HFFc6 (cell line): ENCODE results near the gene SMG6. TPM values are rescaled to one million over a fixed set of nuclear protein-coding genes. Genes with fewer than 3 reads are reported as not detected.
"Not testable (repeated sequence)": the region's sequence is repeated elsewhere in the genome, so short reads cannot be mapped to it uniquely, and the experiment has no call there.

Experiments used
- DNase-seq: peaks from one replicate; pipeline ENCODE4 v3.0.0-alpha.2; 2018
- H3K27ac Mint-ChIP-seq: 2 replicates; pipeline ENCODE4 v1.8.0; 2020; ENCODE audit warnings: mild to moderate bottlenecking, mixed read lengths
- H3K27me3 Mint-ChIP-seq: 2 replicates; pipeline ENCODE4 v1.8.0; 2021; ENCODE audit warnings: mild to moderate bottlenecking, moderate library complexity, mixed read lengths; ENCODE audit not compliant: insufficient read depth
- H3K36me3 Mint-ChIP-seq: 2 replicates; pipeline ENCODE4 v1.8.0; 2021; ENCODE audit warnings: low read depth, mixed read lengths
- H3K4me1 Mint-ChIP-seq: 2 replicates; pipeline ENCODE4 v1.8.0; 2020; ENCODE audit warnings: low read depth, mixed read lengths
- H3K4me3 Mint-ChIP-seq: 2 replicates; pipeline ENCODE4 v1.8.0; 2020; ENCODE audit warnings: mild to moderate bottlenecking, moderate library complexity, mixed read lengths
- H3K9me3 Mint-ChIP-seq: 2 replicates; pipeline ENCODE4 v1.8.0; 2020; ENCODE audit warnings: mild to moderate bottlenecking, mixed read lengths
- CTCF ChIP-seq: fragments of 200-600 bp; sonication (generic); IDR thresholded peaks from 2 replicates; pipeline ENCODE4 v1.5.0; 2021; ENCODE audit warnings: antibody characterized with exemption, mild to moderate bottlenecking
- total RNA-seq, 6 experiments: library from RNA; stranded (reverse); fragmentation: NEBNext Ultra II Directional; extraction: Animal tissue kit (Norgen Biotek cat#: 25700); gene quantifications; 2 replicates in 1 of 6; 3 replicates in 5 of 6; pipeline ENCODE4 v1.2.3, GENCODE V29; 2021

SMG6 gene
- total RNA-seq, 6 experiments from 2014 or later: 29.5 to 37.4 (median 31.8) TPM

- H3K4me3 Mint-ChIP-seq: no peak overlapping the region
- peaks cover 15% of the 10 kb centered on the region for H3K36me3 Mint-ChIP-seq
- H3K4me1 Mint-ChIP-seq: no peaks in the 10 kb centered on the region
- no peaks in the 10 kb centered on the region for H3K9me3 Mint-ChIP-seq
- no peak for TF ChIP-seq CTCF
- H3K27me3 Mint-ChIP-seq: peaks cover 3% of the 10 kb centered on the region; the same call in 1 of the 2 replicates
- no peak overlapping the region for H3K27ac Mint-ChIP-seq
- DNase-seq: no peak
Observed at GRCh38 chr17:2317796-2318195, 14.2 kb upstream of the SMG6 start.

- not testable (repeated sequence) for H3K4me1 Mint-ChIP-seq, H3K4me3 Mint-ChIP-seq, H3K27ac Mint-ChIP-seq, H3K9me3 Mint-ChIP-seq, H3K27me3 Mint-ChIP-seq, DNase-seq
- H3K36me3 Mint-ChIP-seq: peaks cover 13% of the 10 kb centered on the region
Observed at GRCh38 chr17:2316916-2317205, 13.3 kb upstream of the SMG6 start.

- Mint-ChIP-seq H3K27me3 (no peaks in the 10 kb centered on the region; the same call in 1 of the 2 replicates), H3K9me3 (no peaks in the 10 kb centered on the region)
Observed at GRCh38 chr17:2312736-2313135, 9.2 kb upstream of the SMG6 start.

GRCh38 chr17:2309338-2310154 is 6.0 kb upstream of the SMG6 start:
- DNase-seq: no peak
- Mint-ChIP-seq H3K4me1 (peaks cover 27% of the 10 kb centered on the region), H3K27ac (peak overlapping the region; percentile 52), H3K27me3 (no peaks in the 10 kb centered on the region; the same call in 1 of the 2 replicates), H3K4me3 (no peak overlapping the region), H3K36me3 (peaks cover 20% of the 10 kb centered on the region; the same call in 1 of the 2 replicates), H3K9me3 (no peaks in the 10 kb centered on the region)
- no peak for TF ChIP-seq CTCF

More at GRCh38 chr17:2312736-2313135, 9.2 kb upstream of the SMG6 start:
- Mint-ChIP-seq H3K36me3 (0 out of 2 replicates have a peak, but pooled peaks cover 5% of the 10 kb centered on the region), H3K27ac (no peak overlapping the region), H3K4me3 (no peak overlapping the region), H3K4me1 (peaks cover 10% of the 10 kb centered on the region)
- DNase-seq: no peak
- TF ChIP-seq CTCF: no peak

- Mint-ChIP-seq H3K4me1 (peaks cover 37% of the 10 kb centered on the region), H3K27ac (peak overlapping the region; percentile 40; the same call in 1 of the 2 replicates), H3K4me3 (peak overlapping the region; percentile 74), H3K9me3 (no peaks in the 10 kb centered on the region), H3K27me3 (no peaks in the 10 kb centered on the region), H3K36me3 (peaks cover 25% of the 10 kb centered on the region)
- no peak for DNase-seq
- TF ChIP-seq CTCF: no peak
Observed at GRCh38 chr17:2304931-2305330, 1.3 kb upstream of the SMG6 start.

GRCh38 chr17:2302778-2303203 is 794 bp downstream of the SMG6 start:
- peaks cover 36% of the 10 kb centered on the region for H3K36me3 Mint-ChIP-seq
- peaks cover 34% of the 10 kb centered on the region for H3K4me1 Mint-ChIP-seq
- TF ChIP-seq CTCF: no peak
- peak overlapping the region; percentile 83 for H3K27ac Mint-ChIP-seq
- no peak for DNase-seq
- peak overlapping the region; percentile 95 for H3K4me3 Mint-ChIP-seq
- no peaks in the 10 kb centered on the region for H3K9me3 Mint-ChIP-seq
- no peaks in the 10 kb centered on the region; the same call in 1 of the 2 replicates for H3K27me3 Mint-ChIP-seq
